Measurements from ENCODE around the gene SETBP1.

Gene SETBP1

DNA sequence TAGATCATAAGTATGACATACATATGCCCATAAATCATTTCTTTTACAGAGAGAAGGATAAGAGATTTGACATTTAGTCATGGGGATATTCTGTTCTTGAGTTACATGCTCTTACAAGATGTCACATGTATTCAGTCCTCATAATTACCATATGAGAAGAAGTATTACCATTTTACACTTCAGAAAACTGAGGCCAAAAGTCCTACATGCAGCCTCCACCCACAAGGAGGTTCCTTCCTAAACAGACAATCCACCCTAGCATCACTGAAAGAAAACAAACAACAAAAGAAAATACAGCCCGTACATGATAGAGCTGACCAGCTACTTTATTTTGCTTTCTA, 335.1 kb downstream of the SETBP1 start:
- TF ChIP-seq, protein P1, sequence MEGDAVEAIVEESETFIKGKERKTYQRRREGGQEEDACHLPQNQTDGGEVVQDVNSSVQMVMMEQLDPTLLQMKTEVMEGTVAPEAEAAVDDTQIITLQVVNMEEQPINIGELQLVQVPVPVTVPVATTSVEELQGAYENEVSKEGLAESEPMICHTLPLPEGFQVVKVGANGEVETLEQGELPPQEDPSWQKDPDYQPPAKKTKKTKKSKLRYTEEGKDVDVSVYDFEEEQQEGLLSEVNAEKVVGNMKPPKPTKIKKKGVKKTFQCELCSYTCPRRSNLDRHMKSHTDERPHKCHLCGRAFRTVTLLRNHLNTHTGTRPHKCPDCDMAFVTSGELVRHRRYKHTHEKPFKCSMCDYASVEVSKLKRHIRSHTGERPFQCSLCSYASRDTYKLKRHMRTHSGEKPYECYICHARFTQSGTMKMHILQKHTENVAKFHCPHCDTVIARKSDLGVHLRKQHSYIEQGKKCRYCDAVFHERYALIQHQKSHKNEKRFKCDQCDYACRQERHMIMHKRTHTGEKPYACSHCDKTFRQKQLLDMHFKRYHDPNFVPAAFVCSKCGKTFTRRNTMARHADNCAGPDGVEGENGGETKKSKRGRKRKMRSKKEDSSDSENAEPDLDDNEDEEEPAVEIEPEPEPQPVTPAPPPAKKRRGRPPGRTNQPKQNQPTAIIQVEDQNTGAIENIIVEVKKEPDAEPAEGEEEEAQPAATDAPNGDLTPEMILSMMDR (IDR thresholded peaks at IDR 0.05; ENCODE audit: insufficient read depth, missing control alignments) = no peak
- DNase-seq (ENCODE audit: insufficient read length, low spot score) (no peak), FAIRE-seq (no peak)

DNA sequence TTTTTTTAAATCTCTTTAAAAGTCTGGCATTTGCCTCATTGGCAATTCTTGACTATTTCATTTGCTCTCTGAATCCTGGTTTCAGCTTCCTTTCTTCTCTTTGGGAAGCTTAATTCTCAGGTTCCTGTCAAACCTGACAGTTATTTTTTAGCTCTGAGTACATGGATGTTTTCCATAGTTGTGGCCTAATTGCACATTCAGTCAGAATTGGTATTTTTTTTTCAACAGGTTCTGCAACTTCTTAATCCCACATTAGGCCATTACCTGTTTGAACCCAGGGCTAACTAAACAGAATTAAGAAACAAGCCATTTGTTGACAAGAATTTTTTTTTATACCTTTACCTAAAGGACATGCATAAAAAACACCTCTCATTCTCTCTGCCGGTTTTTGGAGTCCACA, 338.8 kb downstream of the SETBP1 start:
- DNase-seq (ENCODE audit: insufficient read length, low spot score) = no peak
- no peak for FAIRE-seq
- TF ChIP-seq, protein P1 (IDR thresholded peaks at IDR 0.05; ENCODE audit: insufficient read depth, missing control alignments) = no peak

DNA sequence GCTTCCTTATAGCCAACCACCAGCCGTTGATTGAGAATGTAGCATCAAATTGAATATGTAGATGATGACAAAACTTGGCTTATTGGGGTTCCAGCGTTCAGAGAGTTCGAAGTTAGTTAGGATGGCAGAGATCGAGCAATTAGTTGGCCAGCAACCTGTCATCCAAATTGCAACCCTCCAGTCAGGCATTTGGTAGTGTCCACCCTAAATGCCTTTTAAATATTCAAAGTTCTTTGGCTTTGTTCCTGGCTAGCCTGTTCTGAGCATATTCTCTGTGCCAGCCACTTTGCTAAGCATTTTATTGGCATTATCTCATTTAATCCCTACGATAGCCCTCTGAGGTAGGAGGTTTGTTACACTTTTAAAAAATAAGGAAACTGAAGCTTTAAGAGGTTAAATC, 342.8 kb downstream of the SETBP1 start:
- no peak for DNase-seq (ENCODE audit: insufficient read length, low spot score)
- TF ChIP-seq, protein P1 (IDR thresholded peaks at IDR 0.05; ENCODE audit: insufficient read depth, missing control alignments) = no peak
- FAIRE-seq = no peak

DNA sequence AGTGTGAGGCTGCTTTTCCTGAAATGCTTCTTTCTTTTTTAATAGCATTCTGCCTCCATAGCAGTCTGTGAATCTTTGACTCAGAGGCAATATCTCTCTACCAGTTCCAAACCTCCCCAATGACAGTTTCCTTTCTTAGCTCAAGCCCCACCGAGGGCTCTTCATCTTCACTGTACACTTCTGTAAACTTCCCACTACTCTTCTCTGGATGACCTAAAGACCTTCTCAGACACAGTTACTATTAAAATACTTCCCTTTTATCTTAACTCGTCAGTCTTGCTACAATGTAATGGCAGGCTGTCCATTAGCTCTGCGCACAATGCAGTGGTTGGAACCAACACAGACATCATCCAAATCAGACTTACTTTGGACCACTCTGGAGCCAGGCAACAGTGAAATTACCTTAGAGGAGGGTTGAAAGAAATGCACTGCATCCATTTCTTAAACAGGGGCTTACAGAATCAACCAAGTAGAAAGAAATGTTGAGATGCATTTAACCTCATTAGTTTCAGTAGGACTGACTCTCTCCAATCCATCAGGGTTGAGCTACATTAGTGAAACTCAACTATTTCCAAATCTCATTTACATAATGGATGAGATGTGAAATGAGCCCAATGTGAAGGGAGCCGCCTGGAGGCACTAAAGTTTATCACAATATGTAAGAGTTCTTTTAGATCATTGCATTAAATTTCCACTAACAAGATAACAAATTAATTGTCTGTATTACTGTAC, 343.8 kb downstream of the SETBP1 start:
- DNase-seq (ENCODE audit: insufficient read length, low spot score) = no peak

DNA sequence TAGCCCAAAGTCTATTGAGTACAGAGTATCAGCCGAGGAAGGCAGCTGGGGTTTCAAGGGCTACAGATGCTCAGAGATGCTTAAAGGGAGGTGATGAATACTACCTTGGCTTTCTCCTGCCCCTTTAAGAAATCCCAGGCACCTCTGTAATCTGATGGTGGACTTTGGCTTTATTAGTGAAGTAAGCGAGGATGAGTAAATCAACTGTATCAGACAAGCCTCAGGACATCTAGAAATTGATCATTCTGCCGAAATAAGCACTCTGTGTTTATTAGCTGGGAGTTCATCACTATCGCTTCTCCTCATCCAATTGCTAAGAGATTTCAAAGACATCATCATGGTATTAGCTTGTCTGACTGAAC, 344.4 kb downstream of the SETBP1 start:
- FAIRE-seq (no peak), DNase-seq (ENCODE audit: insufficient read length, low spot score) (no peak)
- TF ChIP-seq, protein P1 (IDR thresholded peaks at IDR 0.05; ENCODE audit: insufficient read depth, missing control alignments) = no peak

More for the DNA sequence above, 343.8 kb downstream of the SETBP1 start:
- TF ChIP-seq, protein P1 (IDR thresholded peaks at IDR 0.05; ENCODE audit: insufficient read depth, missing control alignments) = no peak
- no peak for FAIRE-seq

DNA sequence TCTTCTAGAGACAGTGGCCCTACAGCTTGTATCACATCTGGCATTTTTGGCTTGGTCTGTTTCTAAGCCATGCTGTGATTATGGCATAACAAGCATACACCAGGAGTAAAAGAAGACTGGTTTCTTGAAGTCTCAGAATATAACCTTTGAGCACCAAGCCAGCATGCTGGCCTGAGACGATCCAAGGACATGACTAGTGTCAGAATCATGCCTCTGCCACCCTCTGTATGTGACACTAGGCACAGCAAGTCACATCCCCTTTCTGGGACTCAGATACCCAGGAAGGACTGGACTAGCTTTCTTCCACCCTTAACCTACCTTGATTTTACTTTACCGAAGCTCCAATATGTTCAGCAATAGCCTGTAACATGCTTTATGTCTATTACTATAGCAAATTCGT, 345.5 kb downstream of the SETBP1 start:
- DNase-seq (ENCODE audit: insufficient read length, low spot score) = no peak
- FAIRE-seq = no peak
- TF ChIP-seq, protein P1 (IDR thresholded peaks at IDR 0.05; ENCODE audit: insufficient read depth, missing control alignments) = no peak

DNA sequence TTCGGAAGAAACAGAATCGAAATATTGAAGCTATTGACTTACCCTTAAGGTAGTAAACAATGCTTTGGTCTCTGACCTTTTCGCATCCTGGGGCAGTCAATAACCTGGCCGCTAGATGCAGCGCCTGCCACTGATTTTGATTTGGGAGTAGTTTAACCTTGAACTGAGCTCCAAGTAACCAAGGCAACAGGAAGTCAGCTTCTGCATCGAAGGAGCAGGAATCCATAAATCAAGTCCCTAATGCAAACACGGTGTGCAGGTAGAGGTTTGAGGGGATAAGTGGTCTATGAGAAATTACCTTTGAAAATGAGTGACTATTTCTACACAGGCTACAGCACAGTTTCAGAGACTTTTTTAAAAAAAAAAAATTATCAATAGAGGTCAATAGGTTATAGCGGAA, 353.5 kb downstream of the SETBP1 start:
- TF ChIP-seq, protein P1 (IDR thresholded peaks at IDR 0.05; ENCODE audit: insufficient read depth, missing control alignments) = no peak
- DNase-seq (ENCODE audit: insufficient read length, low spot score) (no peak), FAIRE-seq (no peak)
